ENCODE results near the gene ARRDC1.
"Not testable (repeated sequence)": the region's sequence is repeated elsewhere in the genome, so short reads cannot be mapped to it uniquely, and the experiment has no call there.

ARRDC1 gene

DNA sequence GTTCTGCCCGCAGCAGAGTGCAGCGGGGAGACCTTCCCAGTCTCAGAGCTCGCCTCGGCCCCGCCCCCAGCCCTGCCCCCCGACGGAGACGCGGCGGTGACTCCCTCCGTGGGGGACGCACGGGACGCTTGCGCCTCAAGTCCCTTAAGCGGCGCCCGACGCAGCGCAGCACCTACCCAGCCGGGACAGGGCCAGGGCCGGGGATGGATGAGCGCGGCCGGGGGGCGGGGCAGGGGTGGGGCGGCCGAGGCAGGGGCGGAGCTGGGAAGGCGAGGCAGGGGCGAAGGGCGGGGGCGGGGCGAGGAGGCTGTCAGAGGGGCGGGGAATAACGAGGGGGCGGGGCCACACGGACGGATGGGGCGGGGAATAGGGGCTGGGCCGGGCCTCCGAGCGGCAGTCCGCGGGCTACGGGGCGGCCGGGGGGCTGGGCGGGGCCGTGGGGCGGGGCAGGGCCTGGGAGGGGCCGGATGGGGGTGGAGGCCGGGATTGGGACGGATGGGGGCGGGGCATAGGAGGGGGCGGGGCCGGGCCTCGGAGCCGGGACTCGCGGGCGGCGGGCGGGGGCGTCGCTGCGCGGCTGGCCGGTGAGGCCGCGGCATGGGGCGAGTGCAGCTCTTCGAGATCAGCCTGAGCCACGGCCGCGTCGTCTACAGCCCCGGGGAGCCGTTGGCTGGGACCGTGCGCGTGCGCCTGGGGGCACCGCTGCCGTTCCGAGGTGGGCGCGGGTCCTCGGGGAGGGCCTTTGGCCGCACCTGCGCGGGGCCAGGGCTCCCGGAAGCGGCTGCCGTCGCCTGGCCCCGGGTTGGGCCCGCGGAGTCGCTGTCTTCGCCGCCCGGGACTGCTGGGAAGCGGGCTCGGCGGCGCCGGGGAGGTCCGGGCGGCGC lies at the start of gene ARRDC1:
TSS of gene ARRDC1 (plus strand) at position 566 of the 884 bp plus-strand sequence. CDS start at position 598, 32 bp downstream.
- DNase-seq (ENCODE audit: low read depth, low spot score), result no peak
- ChIA-PET CTCF (no interaction called here), POLR2A (interaction anchor here (1.1 to 1.2 kb wide), 2 partner anchors 9 to 13 kb away, joined by 3 to 7 read pairs; partner anchors contain the start of gene EHMT1)
- H3K4me3 ChIP-seq (ENCODE audit: low read depth, low read length), result peak within 1 kb of the TSS; percentile 71
- TF ChIP-seq CTCF (IDR thresholded peaks at IDR 0.05; ENCODE audit: insufficient read depth, low read length, missing control alignments), result no peak

- CTCF ChIA-PET, result no interaction called here
- no peak for DNase-seq (ENCODE audit: low read depth, low spot score)
- POLR2A ChIA-PET, result no interaction called here
- no peak for TF ChIP-seq CTCF (IDR thresholded peaks at IDR 0.05; ENCODE audit: insufficient read depth, low read length, missing control alignments)
- no peak overlapping the region for H3K4me3 ChIP-seq (ENCODE audit: low read depth, low read length)
Measured at GRCh38 chr9:137556069-137556838, 49.2 kb upstream of the ARRDC1 start.

DNA sequence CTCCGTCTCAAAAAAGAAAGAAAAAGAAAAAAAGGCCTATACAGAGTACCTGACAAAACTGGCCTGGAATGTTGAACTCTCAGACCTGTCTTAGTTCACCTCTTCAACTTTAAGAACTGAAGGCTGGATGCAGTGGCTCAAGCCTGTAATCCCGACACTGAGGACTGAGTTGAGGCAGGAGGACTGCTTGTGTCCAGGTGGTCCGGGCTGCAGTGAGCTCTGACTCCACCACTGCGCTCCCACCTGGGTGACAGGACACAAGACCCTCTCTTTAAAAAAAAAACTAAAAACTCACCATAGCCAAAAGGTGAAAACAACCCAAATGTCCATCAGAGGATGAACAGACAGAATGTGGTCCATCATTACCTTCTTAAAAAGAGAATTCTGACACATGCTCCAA lies 47.4 kb upstream of the ARRDC1 start:
- H3K4me3 ChIP-seq (ENCODE audit: low read depth, low read length), result no peak overlapping the region
- TF ChIP-seq CTCF (IDR thresholded peaks at IDR 0.05; ENCODE audit: insufficient read depth, low read length, missing control alignments), result no peak
- no peak for DNase-seq (ENCODE audit: low read depth, low spot score)
- ChIA-PET CTCF (interaction anchor here (1.4 to 1.5 kb wide), 3 partner anchors 8 to 21 kb away, joined by 3 to 8 read pairs (median 4); partner anchors contain the start of gene PNPLA7), POLR2A (no interaction called here)

DNA sequence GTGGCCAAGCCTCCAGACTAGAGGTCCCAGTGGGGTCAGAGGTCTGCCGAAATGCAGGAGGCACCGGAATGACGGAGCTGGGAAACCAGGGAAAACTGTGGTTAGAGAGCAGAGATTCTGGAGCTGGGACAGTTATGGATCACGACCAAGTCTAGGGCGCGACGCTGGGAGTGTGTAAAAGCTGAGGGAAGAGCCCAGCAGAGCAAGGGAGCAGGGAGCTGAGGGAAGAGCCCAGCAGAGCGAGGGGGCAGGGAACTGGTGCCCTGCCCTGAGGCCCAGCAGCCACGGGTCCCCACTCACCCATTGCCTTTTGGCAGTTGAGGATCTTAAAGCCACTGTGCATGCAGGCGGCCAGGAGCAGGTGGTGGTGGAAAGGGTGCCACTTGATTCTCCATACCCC lies 41.4 kb upstream of the ARRDC1 start:
- CTCF ChIA-PET, result interaction anchor here (0.8 to 2.2 kb wide), 5 partner anchors 8 to 57 kb away, joined by 3 to 11 read pairs (median 4); partner anchors contain the start of genes DPH7 and MRPL41

DNA sequence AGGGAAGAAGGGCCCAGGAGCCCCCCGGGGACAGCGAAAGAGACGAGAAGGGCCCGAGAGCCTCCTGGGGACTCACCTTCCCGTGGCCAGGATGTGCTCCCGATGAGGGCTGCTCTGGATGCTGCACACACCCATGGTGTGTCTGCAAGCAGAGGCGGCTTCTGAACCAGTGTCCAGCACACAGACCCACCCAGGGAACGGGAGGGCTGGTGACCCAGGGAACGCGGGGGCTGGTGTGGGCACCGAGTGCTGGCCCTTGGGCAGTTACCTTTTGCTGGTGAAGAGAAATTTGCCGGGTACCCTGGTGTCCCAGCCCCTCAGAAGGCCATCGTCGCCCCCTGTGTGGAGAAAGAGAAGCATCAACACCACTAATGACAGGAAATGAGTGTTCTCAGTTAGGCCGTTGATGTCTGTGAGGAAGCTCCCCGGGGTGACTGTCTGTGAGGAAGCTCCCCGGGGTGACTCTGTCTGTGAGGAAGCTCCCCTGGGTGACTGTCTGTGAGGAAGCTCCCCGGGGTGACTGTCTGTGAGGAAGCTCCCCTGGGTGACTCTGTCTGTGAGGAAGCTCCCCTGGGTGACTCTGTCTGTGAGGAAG lies 40.6 kb upstream of the ARRDC1 start:
- DNase-seq (ENCODE audit: low read depth, low spot score), result no peak
- no peak overlapping the region for H3K4me3 ChIP-seq (ENCODE audit: low read depth, low read length)
- POLR2A ChIA-PET, result no interaction called here
- no peak for TF ChIP-seq CTCF (IDR thresholded peaks at IDR 0.05; ENCODE audit: insufficient read depth, low read length, missing control alignments)
- CTCF ChIA-PET, result interaction anchor here (1.6 kb wide), 1 partner anchor 14 kb away, joined by 11 read pairs; the partner anchor contains the start of gene DPH7

More for the DNA sequence above, 41.4 kb upstream of the ARRDC1 start:
- POLR2A ChIA-PET, result no interaction called here
- TF ChIP-seq CTCF (IDR thresholded peaks at IDR 0.05; ENCODE audit: insufficient read depth, low read length, missing control alignments), result no peak
- no peak overlapping the region for H3K4me3 ChIP-seq (ENCODE audit: low read depth, low read length)
- no peak for DNase-seq (ENCODE audit: low read depth, low spot score)

DNA sequence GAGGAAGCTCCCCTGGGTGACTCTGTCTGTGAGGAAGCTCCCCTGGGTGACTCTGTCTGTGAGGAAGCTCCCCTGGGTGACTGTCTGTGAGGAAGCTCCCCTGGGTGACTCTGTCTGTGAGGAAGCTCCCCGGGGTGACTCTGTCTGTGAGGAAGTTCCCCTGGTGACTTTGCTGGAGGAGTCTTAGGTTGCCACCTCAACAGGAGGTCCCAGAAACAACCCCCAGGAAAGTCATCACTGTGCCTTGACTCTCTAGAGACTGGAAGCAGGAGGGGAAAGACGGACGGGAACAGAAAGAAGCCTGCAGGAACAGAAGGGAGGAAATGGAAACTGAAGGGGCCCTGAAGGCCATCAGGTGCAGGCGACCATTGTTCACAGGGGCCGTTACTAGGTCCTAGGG lies 37.0 kb upstream of the ARRDC1 start:
- POLR2A ChIA-PET; H3K4me3 ChIP-seq (ENCODE audit: low read depth, low read length); CTCF ChIA-PET; DNase-seq (ENCODE audit: low read depth, low spot score): not testable (repeated sequence)

Data from AG04449 (cell line).